ENCODE results near the gene PSORS1C1.
"Not testable (repeated sequence)": the region's sequence is repeated elsewhere in the genome, so short reads cannot be mapped to it uniquely, and the experiment has no call there.

Gene PSORS1C1

DNA sequence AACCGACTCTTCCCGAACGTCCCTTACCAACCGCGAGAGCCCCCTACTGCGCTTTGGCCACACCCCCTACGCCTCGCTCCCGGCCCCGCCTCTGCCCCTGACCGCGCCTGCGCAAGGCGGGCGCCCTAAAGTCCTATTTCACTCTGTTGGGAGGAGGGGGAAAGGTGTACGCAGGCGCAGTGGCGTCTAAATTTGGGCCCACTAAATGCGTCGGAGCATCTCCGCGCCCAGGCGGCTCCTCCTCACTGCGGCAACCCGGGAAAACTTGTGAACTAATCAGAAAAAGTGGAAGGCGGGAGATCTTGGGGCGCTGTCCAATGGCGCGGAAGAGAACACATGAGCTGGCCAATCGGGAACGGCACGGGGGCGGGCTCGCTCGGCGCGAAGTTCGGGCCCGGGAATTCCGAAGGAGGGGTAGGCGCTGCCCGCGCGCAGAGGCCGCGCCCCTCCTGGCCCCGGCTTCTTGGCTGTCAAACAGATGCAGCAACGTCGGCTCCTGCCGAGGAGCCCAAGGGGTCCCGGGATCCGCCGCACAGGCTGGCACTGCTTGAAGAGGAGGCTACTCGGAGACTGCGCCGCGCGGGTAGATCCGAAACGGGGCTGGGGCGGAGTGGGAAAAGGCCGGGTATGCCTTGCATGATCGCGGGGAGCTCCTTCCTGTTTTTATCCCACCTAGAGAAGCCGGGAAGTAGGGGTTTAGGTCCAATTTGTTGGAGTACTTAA is 43.7 kb downstream of the PSORS1C1 start, which contains the start of gene TCF19:
Gene TCF19, plus strand, starts transcription at position 450 of the 723 bp plus-strand sequence. CDS start 881 bp downstream, outside the sequence.
- FAIRE-seq (peak; percentile 94), DNase-seq (ENCODE audit: low spot score) (peak; percentile 99)

DNA sequence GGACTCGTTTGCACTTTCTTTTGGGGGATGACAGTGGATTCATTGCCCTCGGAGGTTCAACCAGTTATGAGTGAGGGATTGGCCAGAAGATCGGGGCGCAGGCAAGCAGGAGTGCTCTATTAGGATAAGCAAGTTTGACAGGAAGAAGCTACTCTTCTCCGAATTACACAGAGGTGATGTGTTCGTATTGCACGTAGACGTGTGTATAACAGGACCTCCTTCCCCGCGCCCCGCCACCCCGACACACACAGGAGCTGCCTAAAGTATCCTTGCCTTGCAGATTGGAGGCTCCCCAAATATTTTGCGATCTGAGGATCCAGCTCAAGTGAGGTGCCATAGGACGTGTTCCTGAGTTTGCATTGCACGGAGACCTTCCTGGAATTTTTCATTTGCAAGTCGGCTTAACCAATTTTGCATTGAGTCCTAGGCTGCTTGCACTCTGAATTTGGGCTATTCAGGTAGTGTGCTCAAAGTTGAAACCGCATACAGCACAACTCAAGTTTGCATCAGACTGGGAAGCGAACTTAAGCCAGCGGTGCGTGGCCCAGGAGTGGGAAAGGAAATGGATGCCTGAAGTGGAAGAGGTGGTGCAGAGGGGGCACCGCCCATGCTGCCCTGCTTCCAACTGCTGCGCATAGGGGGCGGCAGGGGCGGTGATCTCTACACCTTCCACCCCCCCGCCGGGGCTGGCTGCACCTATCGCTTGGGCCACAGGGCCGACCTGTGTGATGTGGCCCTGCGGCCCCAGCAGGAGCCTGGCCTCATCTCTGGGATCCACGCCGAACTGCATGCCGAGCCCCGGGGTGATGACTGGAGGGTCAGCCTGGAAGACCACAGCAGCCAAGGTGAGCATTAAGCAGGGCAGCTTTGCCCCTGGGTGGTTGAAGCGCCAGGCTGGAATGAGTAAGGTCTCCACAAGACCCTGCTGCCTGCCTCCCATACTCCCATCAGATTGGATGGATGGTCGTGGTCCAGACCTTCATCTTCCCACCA is 44.6 kb downstream of the PSORS1C1 start:
- FAIRE-seq = peak; percentile 23
- DNase-seq (ENCODE audit: low spot score) = peak; percentile 62

DNA sequence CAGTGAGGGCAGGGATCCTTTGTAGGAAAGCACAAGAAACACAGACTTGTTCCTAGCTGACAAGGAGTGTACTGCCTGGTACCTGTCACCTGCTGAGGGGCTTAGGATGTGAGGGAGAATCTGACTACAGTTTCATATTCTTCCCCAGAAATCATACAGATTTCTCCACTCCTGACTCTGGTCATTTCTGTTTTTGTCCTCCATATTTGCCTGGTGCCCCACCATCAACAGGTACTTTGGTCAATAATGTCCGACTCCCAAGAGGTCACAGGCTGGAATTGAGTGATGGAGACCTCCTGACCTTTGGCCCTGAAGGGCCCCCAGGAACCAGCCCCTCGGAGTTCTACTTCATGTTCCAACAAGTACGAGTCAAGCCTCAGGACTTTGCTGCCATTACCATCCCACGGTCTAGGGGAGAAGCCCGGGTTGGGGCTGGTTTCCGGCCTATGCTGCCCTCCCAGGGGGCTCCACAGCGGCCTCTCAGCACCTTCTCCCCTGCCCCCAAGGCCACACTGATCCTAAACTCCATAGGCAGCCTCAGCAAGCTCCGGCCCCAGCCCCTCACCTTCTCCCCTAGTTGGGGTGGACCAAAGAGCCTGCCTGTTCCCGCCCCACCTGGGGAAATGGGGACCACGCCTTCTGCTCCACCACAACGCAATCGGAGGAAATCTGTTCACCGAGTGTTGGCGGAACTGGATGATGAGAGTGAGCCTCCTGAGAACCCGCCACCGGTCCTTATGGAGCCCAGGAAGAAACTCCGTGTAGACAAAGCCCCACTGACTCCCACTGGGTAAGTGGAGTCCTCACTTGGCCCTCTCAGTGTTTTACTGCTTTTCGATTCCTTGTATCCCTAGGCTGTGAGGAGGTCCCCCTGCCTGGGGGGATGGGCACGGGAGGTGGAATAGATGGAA is 46.9 kb downstream of the PSORS1C1 start:
- DNase-seq (ENCODE audit: low spot score) (no peak), FAIRE-seq (no peak)

DNA sequence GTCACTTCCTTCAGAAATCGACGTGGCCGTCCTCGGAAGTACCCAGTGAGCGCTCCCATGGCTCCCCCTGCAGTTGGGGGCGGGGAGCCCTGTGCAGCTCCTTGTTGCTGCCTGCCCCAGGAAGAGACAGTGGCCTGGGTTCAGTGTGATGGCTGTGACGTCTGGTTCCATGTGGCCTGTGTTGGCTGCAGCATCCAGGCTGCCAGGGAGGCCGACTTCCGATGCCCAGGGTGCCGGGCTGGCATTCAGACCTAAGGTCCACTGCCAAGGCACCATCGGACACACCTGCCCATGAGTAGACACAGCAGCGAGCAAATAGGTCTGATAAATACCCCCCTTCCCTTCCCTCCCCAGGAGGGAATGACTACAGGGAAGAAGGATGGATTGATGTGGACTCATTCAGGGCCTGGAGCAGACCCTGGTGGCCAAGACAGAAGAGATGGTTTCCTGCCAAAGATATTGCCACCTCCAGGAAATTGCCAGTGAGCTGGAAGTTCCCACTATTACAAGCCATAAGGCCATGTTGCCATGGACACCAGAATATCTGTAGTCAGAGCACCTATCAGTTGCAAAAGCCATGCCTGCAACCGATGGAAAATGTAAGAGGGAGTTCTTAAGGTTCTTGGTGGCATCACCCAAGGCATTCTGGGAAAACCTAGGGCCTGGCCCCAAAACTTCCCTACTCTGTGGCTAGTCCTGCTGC is 48.0 kb downstream of the PSORS1C1 start:
- FAIRE-seq = no peak
- no peak for DNase-seq (ENCODE audit: low spot score)

DNA sequence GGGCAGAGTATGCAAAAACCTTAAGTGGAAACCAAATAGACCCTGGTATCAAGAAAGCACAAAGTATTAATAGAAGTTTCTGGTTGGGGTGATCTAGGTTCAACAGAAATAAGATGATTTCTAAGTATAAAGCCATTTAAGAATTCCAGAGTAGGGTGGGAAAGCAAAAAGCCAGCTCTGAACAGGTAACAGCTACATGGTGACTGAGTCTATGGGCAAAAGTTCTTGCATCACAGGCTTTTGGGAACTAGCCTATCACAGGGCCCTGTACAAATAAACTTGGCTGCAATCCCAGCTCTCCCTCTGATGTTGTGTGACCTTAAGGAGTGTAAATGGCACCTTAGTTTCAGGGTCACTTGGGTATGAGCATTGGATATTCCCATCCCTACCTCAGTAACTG is 49.3 kb downstream of the PSORS1C1 start:
- DNase-seq (ENCODE audit: low spot score) (no peak), FAIRE-seq (no peak)

DNA sequence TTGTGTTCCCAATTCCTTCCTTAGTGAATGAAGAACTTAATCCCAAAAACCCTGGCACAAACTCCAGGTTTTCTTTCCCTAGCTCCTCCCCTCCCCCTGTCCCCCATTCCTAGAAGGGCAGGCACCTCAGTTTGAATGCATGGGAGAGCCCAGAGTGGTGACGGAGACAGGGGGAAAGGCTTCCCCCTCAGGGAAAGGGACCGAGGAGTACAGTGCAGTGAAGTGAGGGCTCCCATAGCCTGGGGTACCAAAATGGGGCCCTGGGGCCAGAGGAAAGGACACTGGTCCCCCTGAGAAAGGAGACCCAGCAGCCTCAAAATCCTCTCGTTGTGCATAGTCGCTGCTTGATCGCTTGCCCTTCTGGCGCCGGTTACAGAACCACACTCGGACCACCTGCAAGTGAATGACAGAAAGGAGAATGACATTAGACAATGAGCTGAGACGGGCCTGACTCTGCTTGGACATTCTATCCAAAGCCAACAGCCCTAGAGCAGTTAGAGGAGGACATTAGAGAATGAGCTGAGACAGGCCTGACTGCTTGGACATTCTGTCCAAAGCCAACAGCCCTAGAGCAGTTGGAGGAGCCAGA is 50.0 kb downstream of the PSORS1C1 start:
- DNase-seq (ENCODE audit: low spot score); FAIRE-seq: not testable (repeated sequence)

DNA sequence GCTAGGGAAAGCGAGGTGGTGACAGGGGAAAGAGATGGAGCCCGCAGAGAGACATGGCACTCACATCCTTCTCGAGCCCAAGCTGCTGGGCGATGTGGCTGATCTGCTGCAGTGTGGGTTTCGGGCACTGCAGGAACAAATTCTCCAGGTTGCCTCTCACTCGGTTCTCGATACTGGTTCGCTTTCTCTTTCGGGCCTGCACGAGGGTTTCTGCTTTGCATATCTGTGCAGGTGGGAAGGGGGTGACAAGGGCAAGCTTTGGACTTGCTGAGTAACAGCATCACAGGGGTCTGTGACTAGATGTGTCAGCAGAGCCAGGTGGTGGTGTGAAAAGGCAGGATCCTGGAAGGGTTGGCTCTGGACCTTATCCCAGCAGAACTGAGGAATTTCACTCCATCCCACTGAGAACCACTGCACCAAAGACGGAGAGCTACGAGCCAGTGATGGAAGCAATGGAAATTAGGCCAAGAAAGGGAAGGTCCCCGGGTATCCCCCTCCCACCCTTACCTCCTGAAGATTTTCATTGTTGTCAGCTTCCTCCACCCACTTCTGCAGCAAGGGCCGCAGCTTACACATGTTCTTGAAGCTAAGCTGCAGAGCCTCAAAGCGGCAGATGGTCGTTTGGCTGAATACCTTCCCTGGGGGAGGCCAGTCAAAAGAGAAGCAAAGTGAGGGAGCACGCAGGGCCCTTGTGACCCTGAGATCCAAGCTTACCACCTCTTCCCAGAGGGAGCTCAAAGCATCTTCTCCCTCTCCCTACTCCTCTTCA is 50.6 kb downstream of the PSORS1C1 start:
- not testable (repeated sequence) for FAIRE-seq

DNA sequence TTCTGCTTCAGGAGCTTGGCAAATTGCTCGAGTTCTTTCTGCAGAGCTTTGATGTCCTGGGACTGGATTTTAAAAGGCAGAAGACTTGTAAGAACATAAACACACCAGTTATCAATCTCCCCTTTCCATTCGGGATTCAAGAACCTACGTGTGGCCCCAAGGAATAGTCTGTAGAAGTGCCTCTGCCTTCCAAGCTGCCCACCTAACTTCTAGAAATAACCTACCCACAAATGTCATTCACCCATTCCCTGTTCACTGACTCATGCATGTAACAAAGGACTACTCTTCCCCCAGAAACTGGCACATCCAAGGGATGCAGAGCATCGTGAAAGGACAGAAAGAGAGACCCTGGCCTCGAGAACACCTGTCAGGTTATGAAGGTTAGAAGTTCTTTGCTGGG is 51.4 kb downstream of the PSORS1C1 start:
- DNase-seq (ENCODE audit: low spot score) (no peak), FAIRE-seq (no peak)

More for the DNA sequence above, 50.6 kb downstream of the PSORS1C1 start:
- not testable (repeated sequence) for DNase-seq (ENCODE audit: low spot score)

DNA sequence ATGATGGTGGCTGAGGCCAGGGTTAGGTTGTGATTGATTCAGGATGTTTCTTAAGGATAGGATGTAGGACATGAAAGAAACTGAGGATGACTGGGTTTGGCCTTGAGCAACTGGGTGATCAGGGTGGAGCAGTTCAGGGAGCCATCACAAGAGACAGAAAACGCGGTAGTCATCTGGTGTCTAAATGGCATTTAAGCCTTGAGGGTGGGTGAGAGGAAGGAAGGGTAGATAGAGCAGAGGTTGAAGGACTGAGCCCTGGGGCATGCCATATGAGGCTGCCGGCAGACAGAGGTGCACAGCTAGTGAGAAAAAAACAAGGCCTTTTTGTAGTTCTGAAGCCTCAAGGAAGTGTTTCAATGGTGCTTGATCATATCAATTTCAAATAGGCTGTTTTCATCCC is 54.0 kb downstream of the PSORS1C1 start:
- FAIRE-seq = no peak

DNA sequence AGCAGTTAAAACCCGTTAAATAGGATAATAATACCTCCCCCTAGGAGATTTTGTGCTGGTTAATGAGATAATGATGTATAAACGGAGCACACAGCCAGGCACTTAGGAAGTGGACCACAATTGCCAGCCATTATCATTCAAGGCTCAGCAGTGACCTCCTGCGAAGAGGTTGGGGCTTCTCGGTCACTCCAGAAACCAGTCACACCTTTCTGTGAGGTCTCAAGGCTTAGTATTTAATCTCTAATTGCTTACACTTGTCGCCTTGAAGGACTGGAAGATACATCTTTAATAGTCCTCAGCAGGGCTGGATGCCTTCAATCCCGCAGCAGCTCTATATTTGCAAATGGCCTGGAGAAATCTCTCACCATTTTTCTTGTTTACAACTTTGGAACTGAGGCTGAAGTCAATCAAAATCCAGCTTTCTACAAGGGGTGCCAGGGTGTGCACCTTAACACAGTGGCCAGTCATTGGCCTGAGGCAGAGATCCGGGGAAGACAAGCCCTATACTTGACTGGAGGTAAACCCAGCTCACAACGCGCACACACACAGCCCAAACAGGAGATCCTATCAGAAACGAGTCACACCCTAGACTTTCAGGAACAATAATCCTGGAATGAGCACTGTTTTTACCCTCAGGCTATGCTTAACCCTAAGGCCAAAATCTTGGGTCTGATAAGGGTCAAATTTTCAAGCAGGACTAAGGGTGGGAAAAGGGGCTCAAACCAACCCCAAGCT is 54.7 kb downstream of the PSORS1C1 start:
- no peak for FAIRE-seq
- no peak for DNase-seq (ENCODE audit: low spot score)

More for the DNA sequence above, 54.0 kb downstream of the PSORS1C1 start:
- DNase-seq (ENCODE audit: low spot score) = no peak

DNA sequence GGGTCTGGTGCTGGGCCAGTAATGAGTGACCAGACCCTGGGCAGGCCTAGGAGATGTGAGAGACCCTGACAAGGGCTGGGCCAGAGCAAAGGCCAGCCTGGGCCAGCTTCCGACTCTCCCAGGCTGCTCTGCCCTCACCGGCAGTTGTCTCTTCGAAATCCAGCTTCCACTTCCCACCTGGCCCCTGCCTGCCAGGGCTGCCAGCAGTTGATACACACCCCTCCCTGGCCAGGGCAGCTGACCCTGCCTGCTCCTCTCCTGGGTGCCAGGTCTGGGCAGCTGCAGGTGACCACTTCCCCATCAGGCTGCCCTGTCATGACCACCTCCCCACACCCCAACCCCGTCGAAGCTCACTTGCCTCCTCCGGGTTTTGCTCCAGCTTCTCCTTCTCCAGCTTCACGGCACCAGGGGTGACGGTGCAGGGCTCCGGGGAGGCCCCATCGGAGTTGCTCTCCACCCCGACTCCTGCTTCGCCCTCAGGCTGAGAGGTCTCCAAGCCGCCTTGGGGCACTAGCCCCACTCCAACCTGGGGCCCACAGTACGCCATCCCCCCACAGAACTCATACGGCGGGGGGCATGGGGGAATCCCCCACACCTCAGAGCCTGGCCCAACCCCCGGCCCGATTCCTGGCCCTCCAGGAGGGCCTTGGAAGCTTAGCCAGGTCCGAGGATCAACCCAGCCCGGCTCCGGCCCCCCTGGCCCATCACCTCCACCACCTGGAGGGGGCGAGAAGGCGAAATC is 55.4 kb downstream of the PSORS1C1 start:
- not testable (repeated sequence) for DNase-seq (ENCODE audit: low spot score); FAIRE-seq

DNA sequence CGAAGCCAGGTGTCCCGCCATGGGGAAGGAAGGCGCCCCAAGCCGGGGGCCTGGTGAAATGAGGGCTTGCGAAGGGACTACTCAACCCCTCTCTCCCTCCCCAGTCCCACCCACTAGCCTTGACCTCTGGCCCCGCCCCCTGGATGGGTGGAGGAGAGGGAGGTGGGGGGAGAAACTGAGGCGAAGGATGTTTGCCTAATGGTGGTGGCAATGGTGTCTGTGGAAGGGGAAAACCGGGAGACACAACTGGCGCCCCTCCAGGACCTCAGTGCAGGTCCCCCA is 55.9 kb downstream of the PSORS1C1 start, which contains the start of gene POU5F1:
Gene POU5F1, minus strand, starts transcription at position 83 of the 282 bp plus-strand sequence. Its CDS starts 62 bp downstream, at position 21.
- DNase-seq (ENCODE audit: low spot score) (no peak), FAIRE-seq (no peak)

DNA sequence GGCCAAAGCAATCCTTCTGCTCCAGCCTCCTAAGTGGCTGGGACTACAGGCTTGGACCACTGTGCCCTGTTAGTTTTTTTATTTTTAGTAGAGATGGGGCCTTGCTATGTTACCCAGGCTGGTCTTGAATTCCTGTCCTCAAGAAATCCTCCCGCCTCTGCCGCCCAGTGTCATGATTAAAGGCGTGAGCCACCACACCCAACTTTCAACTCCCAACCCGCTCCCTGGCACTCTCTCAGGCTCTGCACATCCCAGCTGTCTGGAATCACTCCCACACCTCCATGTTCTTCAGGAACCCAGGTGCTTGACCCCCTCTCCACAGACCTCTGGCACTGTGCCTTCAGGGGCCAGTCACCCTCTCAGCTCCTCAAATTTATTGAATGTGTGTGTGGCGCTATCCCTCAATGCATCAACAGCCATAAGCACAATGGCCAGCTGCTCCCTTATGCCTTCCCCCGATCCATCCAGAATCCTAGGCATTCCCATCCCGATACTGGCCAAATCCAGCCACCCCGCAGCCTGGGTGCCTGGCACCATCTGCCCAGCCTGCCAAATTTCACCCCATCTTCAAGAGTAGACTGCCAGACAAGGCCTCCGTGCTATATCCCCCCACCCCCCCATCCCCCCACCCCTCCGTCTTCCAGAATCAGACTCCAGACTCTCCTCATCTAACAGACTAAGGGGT is 56.5 kb downstream of the PSORS1C1 start:
- FAIRE-seq (no peak), DNase-seq (ENCODE audit: low spot score) (no peak)

DNA sequence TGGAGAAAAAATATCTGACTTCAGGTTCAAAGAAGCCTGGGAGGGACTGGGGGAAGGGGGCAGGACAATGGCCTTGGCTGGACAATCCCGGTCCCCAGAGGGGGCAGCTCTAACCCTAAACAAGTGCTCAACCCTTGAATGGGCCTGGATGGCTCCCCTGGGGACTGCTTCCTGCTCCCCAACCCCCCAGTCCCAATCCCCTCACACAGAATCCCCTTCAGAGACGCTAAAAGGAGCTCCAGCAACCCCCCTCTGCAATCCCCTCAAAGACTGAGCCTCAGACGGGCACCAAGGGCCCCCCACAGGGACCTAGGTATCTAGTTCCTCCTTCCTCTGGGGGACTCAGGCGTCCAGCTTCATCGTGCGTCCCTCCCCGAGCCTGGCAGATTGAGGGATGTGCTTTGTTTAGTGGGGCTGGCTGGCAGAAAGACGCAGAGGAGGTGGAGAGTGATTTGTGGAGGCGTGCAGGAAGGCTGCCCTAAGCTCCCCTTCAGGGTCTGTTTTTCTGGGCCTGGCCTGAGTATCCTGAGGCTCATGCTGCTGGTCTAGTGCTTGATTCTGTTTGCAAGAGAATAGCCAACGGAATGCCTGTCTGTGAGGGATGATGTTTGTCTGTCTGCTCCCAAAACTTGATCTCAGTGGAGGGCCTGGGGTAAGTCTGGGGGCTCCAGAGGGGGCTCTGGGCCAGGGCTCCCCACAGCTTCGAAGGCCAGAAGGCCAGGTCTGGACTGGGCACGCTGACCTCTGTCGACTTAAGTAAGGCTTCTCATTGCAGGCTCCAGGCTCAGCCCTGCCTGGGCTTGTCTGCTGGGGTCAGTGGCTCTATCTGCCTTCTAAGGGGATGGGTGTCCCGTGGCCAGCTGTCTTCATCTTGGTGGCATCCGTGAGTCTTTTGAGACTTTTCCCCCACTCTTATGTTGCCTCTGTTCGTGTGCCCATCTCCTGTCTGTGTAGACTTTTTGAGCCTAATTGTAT is 57.6 kb downstream of the PSORS1C1 start:
- no peak for FAIRE-seq

DNA sequence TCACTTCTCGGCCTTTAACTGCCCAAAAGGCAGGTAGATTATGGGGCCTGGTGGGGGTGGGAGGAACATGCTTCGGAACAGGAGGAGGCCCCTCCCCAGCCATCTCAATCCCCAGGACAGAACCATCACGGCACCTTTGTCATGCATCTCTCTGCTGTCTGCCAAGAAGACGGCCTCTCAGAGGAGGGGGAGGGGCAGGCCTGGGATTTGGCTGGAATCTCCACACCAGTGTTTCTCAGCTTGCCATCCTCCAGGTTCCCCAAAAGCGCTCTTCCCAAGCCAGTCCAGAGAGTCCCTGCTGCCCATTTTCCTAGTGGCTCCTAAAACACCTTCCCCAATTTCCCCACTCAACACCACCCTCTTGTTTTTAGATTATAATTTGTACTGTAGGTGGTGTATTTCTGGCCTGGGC is 58.4 kb downstream of the PSORS1C1 start:
- no peak for DNase-seq (ENCODE audit: low spot score)
- no peak for FAIRE-seq

More for the DNA sequence above, 57.6 kb downstream of the PSORS1C1 start:
- no peak for DNase-seq (ENCODE audit: low spot score)

DNA sequence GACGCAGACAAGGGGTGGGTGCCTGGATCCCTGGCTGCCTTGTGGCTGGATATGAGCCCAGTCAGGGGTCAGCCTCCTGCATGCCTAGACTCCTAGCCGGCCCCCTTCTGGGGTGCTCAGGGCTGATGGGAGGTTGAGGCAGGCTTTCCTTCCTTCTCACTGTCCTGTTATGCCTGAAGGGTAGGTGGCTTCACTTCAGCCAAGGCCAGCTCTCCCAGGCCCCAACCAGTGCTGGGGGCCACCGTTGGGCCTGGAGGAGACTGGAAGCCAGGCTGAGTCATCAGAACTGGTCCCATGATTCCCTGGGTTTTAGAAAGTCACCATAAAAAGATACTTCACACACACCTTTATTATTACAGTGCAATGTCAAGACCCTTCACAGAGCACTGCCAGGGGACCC is 58.8 kb downstream of the PSORS1C1 start:
- DNase-seq (ENCODE audit: low spot score) (no peak), FAIRE-seq (no peak)
